Measurements from ENCODE around the gene TPCN2. TPM values are rescaled to one million over a fixed set of nuclear protein-coding genes. Genes with fewer than 3 reads are reported as not detected.
A peak's percentile ranks its signal among the peaks of the same experiment; 100 is the strongest.
"Not testable (repeated sequence)": the region's sequence is repeated elsewhere in the genome, so short reads cannot be mapped to it uniquely, and the experiment has no call there.

The TPCN2 gene
- total RNA-seq, 1 donor from 2014 or later, result 4.5 TPM

- DNase-seq (ENCODE audit: low read depth) (no peak), FAIRE-seq (no peak)
- Histone ChIP-seq H3K4me3 (ENCODE audit: low read depth, low read length) (no peak overlapping the region), H3K36me3 (ENCODE audit: control insufficient read depth, insufficient read depth, low read length) (no peaks in the 10 kb centered on the region), H3K27me3 (ENCODE audit: control insufficient read depth, insufficient read depth, low read length) (no peaks in the 10 kb centered on the region)
- TF ChIP-seq, protein P1, sequence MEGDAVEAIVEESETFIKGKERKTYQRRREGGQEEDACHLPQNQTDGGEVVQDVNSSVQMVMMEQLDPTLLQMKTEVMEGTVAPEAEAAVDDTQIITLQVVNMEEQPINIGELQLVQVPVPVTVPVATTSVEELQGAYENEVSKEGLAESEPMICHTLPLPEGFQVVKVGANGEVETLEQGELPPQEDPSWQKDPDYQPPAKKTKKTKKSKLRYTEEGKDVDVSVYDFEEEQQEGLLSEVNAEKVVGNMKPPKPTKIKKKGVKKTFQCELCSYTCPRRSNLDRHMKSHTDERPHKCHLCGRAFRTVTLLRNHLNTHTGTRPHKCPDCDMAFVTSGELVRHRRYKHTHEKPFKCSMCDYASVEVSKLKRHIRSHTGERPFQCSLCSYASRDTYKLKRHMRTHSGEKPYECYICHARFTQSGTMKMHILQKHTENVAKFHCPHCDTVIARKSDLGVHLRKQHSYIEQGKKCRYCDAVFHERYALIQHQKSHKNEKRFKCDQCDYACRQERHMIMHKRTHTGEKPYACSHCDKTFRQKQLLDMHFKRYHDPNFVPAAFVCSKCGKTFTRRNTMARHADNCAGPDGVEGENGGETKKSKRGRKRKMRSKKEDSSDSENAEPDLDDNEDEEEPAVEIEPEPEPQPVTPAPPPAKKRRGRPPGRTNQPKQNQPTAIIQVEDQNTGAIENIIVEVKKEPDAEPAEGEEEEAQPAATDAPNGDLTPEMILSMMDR (IDR thresholded peaks at IDR 0.05; ENCODE audit: insufficient read depth, low read length, severe bottlenecking), result no peak
These were observed 87.7 kb downstream of the TPCN2 start for GRCh38 chr11:69136471-69136870.

DNA sequence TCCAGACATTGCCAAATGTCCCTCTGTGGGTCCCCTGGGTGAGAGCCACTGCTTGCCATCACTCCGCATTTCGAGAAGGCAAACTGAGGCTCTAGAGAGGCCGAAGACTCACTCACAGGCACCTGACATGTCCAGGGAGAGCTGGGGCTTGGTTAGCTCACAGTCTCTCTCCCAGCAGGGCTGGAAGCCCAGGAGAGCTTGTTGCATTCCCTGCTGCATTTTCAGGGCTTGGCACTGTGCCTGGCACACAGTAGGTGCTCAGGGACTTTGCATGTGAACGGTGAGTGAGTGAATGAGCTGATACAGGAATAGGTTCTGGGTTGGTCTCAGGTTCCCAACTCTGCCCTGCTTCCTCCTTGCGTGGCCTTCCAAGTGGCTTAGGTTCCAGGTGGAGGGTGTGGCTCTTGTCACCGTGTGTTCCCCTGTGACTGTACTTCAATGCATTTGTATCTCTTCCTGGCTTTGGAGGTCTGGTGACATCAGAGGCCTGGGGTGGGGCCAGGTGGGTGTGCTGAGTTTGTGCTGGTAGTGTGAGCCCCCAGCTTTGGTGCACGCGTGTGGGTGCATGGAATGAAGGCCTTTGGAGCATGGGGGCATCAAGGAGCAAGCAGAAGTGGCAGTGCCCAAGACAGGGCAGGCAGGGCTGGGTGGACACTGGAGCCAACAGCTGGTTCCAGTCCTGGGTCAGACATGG is 88.6 kb downstream of the TPCN2 start:
- TF ChIP-seq, protein P1 (IDR thresholded peaks at IDR 0.05; ENCODE audit: insufficient read depth, low read length, severe bottlenecking), result no peak
- Histone ChIP-seq H3K4me3 (ENCODE audit: low read depth, low read length) (no peak overlapping the region), H3K36me3 (ENCODE audit: control insufficient read depth, insufficient read depth, low read length) (no peaks in the 10 kb centered on the region), H3K27me3 (ENCODE audit: control insufficient read depth, insufficient read depth, low read length) (no peaks in the 10 kb centered on the region)
- FAIRE-seq (no peak), DNase-seq (ENCODE audit: low read depth) (no peak)

DNA sequence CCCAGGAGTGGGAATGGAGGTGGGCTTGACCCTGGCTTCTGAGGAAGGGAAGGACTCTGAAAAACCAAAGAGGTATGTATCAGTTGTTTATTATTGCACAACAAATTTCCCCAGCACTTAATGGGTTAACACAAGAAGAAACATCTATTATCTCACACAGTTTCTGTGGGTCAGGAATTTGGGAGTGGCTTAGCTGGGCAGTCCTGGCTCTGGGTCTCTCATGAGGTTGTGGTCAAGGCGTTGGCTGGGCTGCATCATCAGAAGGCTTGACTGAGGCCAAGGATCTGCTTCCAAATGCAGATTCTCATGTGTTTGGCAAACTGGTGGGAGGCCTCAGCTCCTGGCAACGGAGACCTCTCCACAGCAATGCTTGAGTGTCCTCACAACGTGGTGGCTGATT is 89.5 kb downstream of the TPCN2 start:
- Histone ChIP-seq H3K4me3 (ENCODE audit: low read depth, low read length) (no peak overlapping the region), H3K36me3 (ENCODE audit: control insufficient read depth, insufficient read depth, low read length) (no peaks in the 10 kb centered on the region), H3K27me3 (ENCODE audit: control insufficient read depth, insufficient read depth, low read length) (no peaks in the 10 kb centered on the region)
- TF ChIP-seq, protein P1 (IDR thresholded peaks at IDR 0.05; ENCODE audit: insufficient read depth, low read length, severe bottlenecking), result no peak
- no peak for FAIRE-seq
- DNase-seq (ENCODE audit: low read depth), result peak; percentile 29

DNA sequence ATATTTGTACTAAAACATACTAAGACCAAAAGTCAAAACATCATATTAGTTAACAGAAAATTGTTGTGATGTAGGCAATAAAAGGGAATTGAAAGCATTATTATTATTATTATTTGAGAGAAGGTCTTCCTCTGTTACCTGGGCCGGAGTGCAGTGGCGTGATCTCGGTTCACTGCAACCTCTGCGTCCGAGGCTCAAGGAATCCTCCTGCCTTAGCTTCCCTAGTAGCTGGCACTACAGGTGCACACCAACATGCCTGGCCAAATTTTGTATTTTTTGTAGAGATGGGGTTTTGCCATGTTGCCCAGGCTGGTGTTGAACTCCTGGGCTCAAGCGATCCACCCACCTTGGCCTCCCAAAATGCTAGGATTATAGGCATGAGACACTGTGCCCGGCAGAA is 91.4 kb downstream of the TPCN2 start:
- not testable (repeated sequence) for FAIRE-seq; H3K36me3 ChIP-seq (ENCODE audit: control insufficient read depth, insufficient read depth, low read length); DNase-seq (ENCODE audit: low read depth); H3K4me3 ChIP-seq (ENCODE audit: low read depth, low read length); H3K27me3 ChIP-seq (ENCODE audit: control insufficient read depth, insufficient read depth, low read length)

- Histone ChIP-seq H3K27me3 (ENCODE audit: control insufficient read depth, insufficient read depth, low read length) (no peaks in the 10 kb centered on the region), H3K36me3 (ENCODE audit: control insufficient read depth, insufficient read depth, low read length) (no peaks in the 10 kb centered on the region), H3K4me3 (ENCODE audit: low read depth, low read length) (no peak overlapping the region)
- TF ChIP-seq, protein P1 (IDR thresholded peaks at IDR 0.05; ENCODE audit: insufficient read depth, low read length, severe bottlenecking), result no peak
- DNase-seq (ENCODE audit: low read depth), result peak; percentile 35
- no peak for FAIRE-seq
These were observed 91.9 kb downstream of the TPCN2 start for GRCh38 chr11:69140635-69141034.

DNA sequence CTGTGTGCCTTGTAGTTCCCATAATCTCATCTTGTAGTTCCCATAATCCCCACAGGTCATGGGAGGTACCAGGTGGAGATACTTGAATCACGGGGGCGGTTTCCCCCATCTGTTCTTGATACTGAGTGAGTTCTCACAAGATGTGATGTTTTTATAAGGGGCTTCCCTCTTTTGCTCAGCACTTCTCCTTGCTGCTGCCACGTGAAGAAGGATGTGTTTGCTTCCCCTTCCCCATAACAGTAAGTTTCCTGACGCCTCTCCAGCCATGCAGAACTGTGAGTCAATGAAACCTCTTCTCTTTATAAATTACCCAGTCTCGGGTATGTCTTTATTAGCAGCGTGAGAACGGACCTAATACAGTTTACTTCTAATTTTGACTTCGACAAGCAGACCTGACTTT is 93.0 kb downstream of the TPCN2 start:
- no peak for FAIRE-seq
- TF ChIP-seq, protein P1 (IDR thresholded peaks at IDR 0.05; ENCODE audit: insufficient read depth, low read length, severe bottlenecking), result no peak
- Histone ChIP-seq H3K27me3 (ENCODE audit: control insufficient read depth, insufficient read depth, low read length) (no peaks in the 10 kb centered on the region), H3K4me3 (ENCODE audit: low read depth, low read length) (no peak overlapping the region), H3K36me3 (ENCODE audit: control insufficient read depth, insufficient read depth, low read length) (no peaks in the 10 kb centered on the region)
- no peak for DNase-seq (ENCODE audit: low read depth)

Data from bronchial epithelial cell (primary cell).